GM21529 (cell line): ENCODE results near the gene XRRA1.
"Not testable (repeated sequence)": the region's sequence is repeated elsewhere in the genome, so short reads cannot be mapped to it uniquely, and the experiment has no call there.

ENCODE experiments used
- ATAC-seq: cut with Tn5 transposase; IDR thresholded peaks from one replicate; pipeline ENCODE4 v1.9.1; 2021; ENCODE audit not compliant: unreplicated experiment

The XRRA1 gene

GRCh38 chr11:74838188-74838587, 110.7 kb downstream of the XRRA1 start:
- no peak for ATAC-seq

GRCh38 chr11:74837191-74837590, 111.7 kb downstream of the XRRA1 start:
- ATAC-seq = no peak

GRCh38 chr11:74826901-74827300, 122.0 kb downstream of the XRRA1 start:
- no peak for ATAC-seq

GRCh38 chr11:74825596-74825995, 123.3 kb downstream of the XRRA1 start:
- ATAC-seq = not testable (repeated sequence)

GRCh38 chr11:74824285-74824982, 124.5 kb downstream of the XRRA1 start:
- no peak for ATAC-seq

GRCh38 chr11:74822170-74822569, 126.7 kb downstream of the XRRA1 start:
- no peak for ATAC-seq

- no peak for ATAC-seq
Measured at GRCh38 chr11:74820763-74821162, 128.1 kb downstream of the XRRA1 start.

GRCh38 chr11:74819400-74819799, 129.5 kb downstream of the XRRA1 start:
- ATAC-seq = no peak

GRCh38 chr11:74818283-74818946, 130.5 kb downstream of the XRRA1 start:
- ATAC-seq = no peak

GRCh38 chr11:74816664-74817063, 132.2 kb downstream of the XRRA1 start:
- no peak for ATAC-seq

- ATAC-seq = no peak
Measured at GRCh38 chr11:74815966-74816365, 132.9 kb downstream of the XRRA1 start.

- ATAC-seq = no peak
Measured at GRCh38 chr11:74809801-74810200, 139.1 kb downstream of the XRRA1 start.

GRCh38 chr11:74806267-74806666, 142.6 kb downstream of the XRRA1 start:
- no peak for ATAC-seq

GRCh38 chr11:74791333-74792100, 157.4 kb downstream of the XRRA1 start:
- ATAC-seq = no peak
